H9 (cell line): ENCODE data around the gene MKNK2. TPM values are rescaled to one million over a fixed set of nuclear protein-coding genes. Genes with fewer than 3 reads are reported as not detected.

Experiments
- DNase-seq: peaks from one replicate; pipeline ENCODE4 v3.0.0-alpha.2; 2017
- H2AFZ ChIP-seq: one replicate; pipeline ENCODE4 v1.6.1; 2013; ENCODE audit warnings: mild to moderate bottlenecking, low read length, control low read depth, moderate library complexity
- H2AK5ac ChIP-seq: 2 replicates; pipeline ENCODE4 v1.6.1; 2013; ENCODE audit warnings: low read length, control low read depth, mixed read lengths; ENCODE audit not compliant: insufficient read length
- H2BK120ac ChIP-seq: one replicate; pipeline ENCODE4 v1.6.1; 2013; ENCODE audit warnings: low read depth, mild to moderate bottlenecking, low read length, control low read depth, inconsistent platforms; ENCODE audit not compliant: poor library complexity, severe bottlenecking
- H2BK12ac ChIP-seq: 2 replicates; pipeline ENCODE4 v1.6.1; 2013; ENCODE audit warnings: low read length, control low read depth, mixed read lengths, low read depth; ENCODE audit not compliant: insufficient read length
- H2BK15ac ChIP-seq: 2 replicates; pipeline ENCODE4 v1.6.1; 2013; ENCODE audit warnings: low read depth, low read length, control low read depth
- H2BK20ac ChIP-seq: one replicate; pipeline ENCODE4 v1.6.1; 2013; ENCODE audit warnings: low read depth, mild to moderate bottlenecking, low read length, control low read depth, inconsistent platforms; ENCODE audit not compliant: poor library complexity, severe bottlenecking
- H2BK5ac ChIP-seq: 2 replicates; pipeline ENCODE4 v1.6.1; 2013; ENCODE audit warnings: low read length, control low read depth, mixed read lengths; ENCODE audit not compliant: insufficient read length
- H3K14ac ChIP-seq: 2 replicates; pipeline ENCODE4 v1.6.1; 2013; ENCODE audit warnings: low read length, control low read depth; ENCODE audit not compliant: insufficient read depth
- H3K18ac ChIP-seq: 2 replicates; pipeline ENCODE4 v1.6.1; 2013; ENCODE audit warnings: low read depth, mild to moderate bottlenecking, mixed read lengths, low read length, control low read depth; ENCODE audit not compliant: insufficient read length
- H3K23ac ChIP-seq: 2 replicates; pipeline ENCODE4 v1.6.1; 2013; ENCODE audit warnings: low read length, control low read depth, mixed read lengths, low read depth; ENCODE audit not compliant: insufficient read length
- H3K23me2 ChIP-seq: 2 replicates; pipeline ENCODE4 v1.6.1; 2013; ENCODE audit warnings: low read depth, mild to moderate bottlenecking, mixed read lengths, low read length, control low read depth; ENCODE audit not compliant: insufficient read length, poor library complexity, severe bottlenecking
- H3K27ac ChIP-seq: 2 replicates; pipeline ENCODE4 v1.5.1; 2013; ENCODE audit warnings: low read length, control low read depth, mixed read lengths, low read depth; ENCODE audit not compliant: insufficient read length
- H3K27me3 ChIP-seq: 2 replicates; pipeline ENCODE4 v1.6.1; 2013; ENCODE audit warnings: low read length, control low read depth, inconsistent platforms; ENCODE audit not compliant: insufficient read depth
- H3K4ac ChIP-seq: 2 replicates; pipeline ENCODE4 v1.6.1; 2013; ENCODE audit warnings: low read depth, mild to moderate bottlenecking, control low read depth, inconsistent platforms, low read length, moderate library complexity
- H3K4me1 ChIP-seq: 2 replicates; pipeline ENCODE4 v1.6.1; 2013; ENCODE audit warnings: low read length, control low read depth, inconsistent platforms; ENCODE audit not compliant: insufficient read depth
- H3K4me2 ChIP-seq: 2 replicates; pipeline ENCODE4 v1.6.1; 2013; ENCODE audit warnings: low read length, control low read depth, mixed read lengths; ENCODE audit not compliant: insufficient read length, insufficient read depth
- H3K56ac ChIP-seq: 2 replicates; pipeline ENCODE4 v1.6.1; 2013; ENCODE audit warnings: low read depth, mild to moderate bottlenecking, mixed read lengths, low read length, control low read depth; ENCODE audit not compliant: insufficient read length
- H3K79me1 ChIP-seq: 2 replicates; pipeline ENCODE4 v1.6.1; 2013; ENCODE audit warnings: low read depth, mild to moderate bottlenecking, moderate library complexity, low read length, control low read depth, inconsistent platforms; ENCODE audit not compliant: insufficient read depth, poor library complexity, severe bottlenecking
- H3K79me2 ChIP-seq: 2 replicates; pipeline ENCODE4 v1.6.1; 2013; ENCODE audit warnings: low read length, control low read depth, inconsistent platforms; ENCODE audit not compliant: insufficient read depth
- H3K9ac ChIP-seq: 2 replicates; pipeline ENCODE4 v1.6.1; 2013; ENCODE audit warnings: low read length, control low read depth, mixed read lengths; ENCODE audit not compliant: insufficient read length; ENCODE audit errors: extremely low read depth
- H3K9me3 ChIP-seq: one replicate; pipeline ENCODE4 v1.6.1; 2013; ENCODE audit warnings: low read depth, low read length, inconsistent platforms; ENCODE audit not compliant: control insufficient read depth
- H3T11ph ChIP-seq: one replicate; pipeline ENCODE4 v1.6.1; 2013; ENCODE audit warnings: mild to moderate bottlenecking, low read length, control low read depth, inconsistent platforms
- H4K20me1 ChIP-seq: one replicate; pipeline ENCODE4 v1.6.1; 2013; ENCODE audit not compliant: control insufficient read depth, insufficient read length, insufficient read depth
- H4K5ac ChIP-seq: 2 replicates; pipeline ENCODE4 v1.6.1; 2013; ENCODE audit warnings: low read depth, mild to moderate bottlenecking, mixed read lengths, low read length, control low read depth; ENCODE audit not compliant: insufficient read length
- H4K8ac ChIP-seq: replicated peaks from 2 replicates; pipeline ENCODE4 v1.6.1; 2013; ENCODE audit warnings: low read length, control low read depth, mixed read lengths, low read depth; ENCODE audit not compliant: insufficient read length
- H4K91ac ChIP-seq: 2 replicates; pipeline ENCODE4 v1.6.1; 2013; ENCODE audit warnings: low read depth, mild to moderate bottlenecking, moderate library complexity, mixed read lengths, low read length, control low read depth; ENCODE audit not compliant: insufficient read length
- H3K27ac Mint-ChIP-seq, 3 experiments: 2 replicates in 2 of 3; 3 replicates in 1 of 3; pipeline ENCODE4 v1.8.0; 2020 to 2021; ENCODE audit warnings: mixed read lengths in 3 of 3, mild to moderate bottlenecking in 1 of 3, moderate library complexity in 1 of 3
- H3K27me3 Mint-ChIP-seq: 2 replicates; pipeline ENCODE4 v1.8.0; 2021; ENCODE audit warnings: low read depth, mild to moderate bottlenecking, moderate library complexity, mixed read lengths
- H3K36me3 Mint-ChIP-seq, 3 experiments: 2 replicates in 2 of 3; 3 replicates in 1 of 3; pipeline ENCODE4 v1.8.0; 2020 to 2021; ENCODE audit warnings: low read depth in 3 of 3, mixed read lengths in 3 of 3; ENCODE audit not compliant: insufficient read depth in 1 of 3
- H3K4me1 Mint-ChIP-seq, 2 experiments: 2 replicates each; pipeline ENCODE4 v1.8.0; 2020; ENCODE audit warnings: mixed read lengths in 2 of 2
- H3K4me3 Mint-ChIP-seq, 2 experiments: 2 replicates in 1 of 2; 3 replicates in 1 of 2; pipeline ENCODE4 v1.8.0; 2020 to 2021; ENCODE audit warnings: mild to moderate bottlenecking in 2 of 2, mixed read lengths in 2 of 2, moderate library complexity in 1 of 2
- H3K9me3 Mint-ChIP-seq, 2 experiments: 2 replicates in 1 of 2; 3 replicates in 1 of 2; pipeline ENCODE4 v1.8.0; 2020; ENCODE audit warnings: mild to moderate bottlenecking in 2 of 2, mixed read lengths in 2 of 2, moderate library complexity in 1 of 2
- CTCF ChIP-seq: fragments of 200-600 bp; sonication (generic); conservative IDR thresholded peaks from 3 replicates; pipeline ENCODE4 v1.8.0; 2021; ENCODE audit warnings: antibody characterized with exemption, mild to moderate bottlenecking
- WGBS: extraction: QIAGEN DNeasy Blood & Tissue Kit; methylation state at CpG from one replicate; pipeline ENCODE4 v1.1.7; 2013; ENCODE audit warnings: missing lambda C conversion rate, low lambda C conversion rate, mixed read lengths; ENCODE audit not compliant: insufficient read length; ENCODE audit errors: extremely low coverage; 5-methylcytosine and 5-hydroxymethylcytosine counted together
- total RNA-seq: library from RNA; stranded (reverse); gene quantifications from 2 replicates; pipeline ENCODE4 v1.2.1, GENCODE V29; 2021

MKNK2 gene
- total RNA-seq, 1 experiment from 2014 or later: 153 TPM

- H3K9ac ChIP-seq: no peak overlapping the region
- H3K9me3 ChIP-seq: no peaks in the 10 kb centered on the region
- H3K79me2 ChIP-seq: peaks cover 11% of the 10 kb centered on the region; the same call in 1 of the 2 replicates
- no peaks in the 10 kb centered on the region for H3K27me3 ChIP-seq
- H3K23me2 ChIP-seq: peaks cover 9% of the 10 kb centered on the region
- no peak overlapping the region for H3K14ac ChIP-seq
- H4K5ac ChIP-seq: no peak overlapping the region
- no peak overlapping the region for H2BK15ac ChIP-seq
- Mint-ChIP-seq H3K4me3 (no peak overlapping the region), H3K36me3 (peaks cover 3 to 11% (median 8%) of the 10 kb centered on the region in 3 experiments; a peak in 5 of 7 replicates), H3K9me3 (no peaks in the 10 kb centered on the region), H3K27me3 (no peaks in the 10 kb centered on the region), H3K27ac (no peak overlapping the region), H3K4me1 (peaks cover 12 to 13% of the 10 kb centered on the region in 2 experiments)
- no peak overlapping the region for H3K27ac ChIP-seq
- no peak overlapping the region for H3K4ac ChIP-seq
- H3K4me1 ChIP-seq: no peaks in the 10 kb centered on the region; the same call in 1 of the 2 replicates
- no peak overlapping the region for H2BK120ac ChIP-seq
- H4K91ac ChIP-seq: no peak overlapping the region
- no peak overlapping the region for H3K23ac ChIP-seq
- peaks cover 3% of the 10 kb centered on the region for H3K79me1 ChIP-seq
- no peak overlapping the region for H4K8ac ChIP-seq
- H2BK20ac ChIP-seq: no peak overlapping the region
- no peak overlapping the region for H2AFZ ChIP-seq
- no peak for DNase-seq
- H2BK12ac ChIP-seq: no peak overlapping the region
- no peak overlapping the region for H2AK5ac ChIP-seq
- no CpG with 5 or more reads among the region's 6 CpGs for WGBS
- no peak overlapping the region for H3K56ac ChIP-seq
- no peak overlapping the region for H3K18ac ChIP-seq
- H3K4me2 ChIP-seq: no peak overlapping the region
- no peak overlapping the region for H2BK5ac ChIP-seq
- TF ChIP-seq CTCF: no peak
- no peak overlapping the region for H3T11ph ChIP-seq
- peaks cover 2% of the 10 kb centered on the region for H4K20me1 ChIP-seq
Observed at GRCh38 chr19:2047076-2047448, 4.0 kb downstream of the MKNK2 start.
